ENCODE results near the gene NUB1.

Gene NUB1

GRCh38 chr7:151392002-151392401 is 50.4 kb downstream of the NUB1 start:
- DNase-seq, result no peak

GRCh38 chr7:151392426-151392825 is 50.8 kb downstream of the NUB1 start:
- DNase-seq, result no peak

- no peak for DNase-seq
These were observed 51.7 kb downstream of the NUB1 start for GRCh38 chr7:151393031-151393977.

GRCh38 chr7:151394076-151395035 is 52.7 kb downstream of the NUB1 start:
- DNase-seq, result no peak

GRCh38 chr7:151395036-151395367 is 53.4 kb downstream of the NUB1 start:
- DNase-seq, result no peak

GRCh38 chr7:151396328-151396970 is 54.8 kb downstream of the NUB1 start:
- DNase-seq, result no peak

- no peak for DNase-seq
These were observed 55.4 kb downstream of the NUB1 start for GRCh38 chr7:151397026-151397425.

GRCh38 chr7:151398446-151399304 is 57.1 kb downstream of the NUB1 start:
- no peak for DNase-seq

GRCh38 chr7:151399305-151399601 is 57.6 kb downstream of the NUB1 start:
- no peak for DNase-seq

GRCh38 chr7:151399906-151400305 is 58.3 kb downstream of the NUB1 start:
- no peak for DNase-seq

- no peak for DNase-seq
These were observed 59.2 kb downstream of the NUB1 start for GRCh38 chr7:151400626-151401315.

- no peak for DNase-seq
These were observed 60.6 kb downstream of the NUB1 start for GRCh38 chr7:151402029-151402835.

- DNase-seq, result no peak
These were observed 62.2 kb downstream of the NUB1 start for GRCh38 chr7:151403764-151404163.

- no peak for DNase-seq
These were observed 62.8 kb downstream of the NUB1 start for GRCh38 chr7:151404216-151405011.

GRCh38 chr7:151405056-151405455 is 63.4 kb downstream of the NUB1 start:
- DNase-seq, result no peak

- no peak for DNase-seq
These were observed 64.0 kb downstream of the NUB1 start for GRCh38 chr7:151405588-151405987.

- DNase-seq, result no peak
These were observed 64.7 kb downstream of the NUB1 start for GRCh38 chr7:151406051-151406875.

GRCh38 chr7:151406886-151407583 is 65.4 kb downstream of the NUB1 start:
- no peak for DNase-seq

- DNase-seq, result no peak
These were observed 66.9 kb downstream of the NUB1 start for GRCh38 chr7:151408498-151408838.

Measured in stimulated activated CD8-positive, alpha-beta memory T cell treated with anti-CD3 and anti-CD28 coated beads, Interleukin-4, amount 100 ng/mL, for 48 hours (primary cell).